ENCODE measurements around the gene RRP12.

GRCh38 chr10:97434557-97434956 lies 33.4 kb upstream of the RRP12 start:
- TF ChIP-seq TAF1 (IDR thresholded peaks at IDR 0.05; ENCODE audit: low read depth) = no peak
- no peak for TF ChIP-seq CTCF (IDR thresholded peaks at IDR 0.05; ENCODE audit: poor library complexity, severe bottlenecking)
- TF ChIP-seq POLR2AphosphoS5 (IDR thresholded peaks at IDR 0.05) = no peak
- TF ChIP-seq MXI1 (conservative IDR thresholded peaks at IDR 0.05; ENCODE audit: poor library complexity, severe bottlenecking) = no peak
- no peak for TF ChIP-seq REST (IDR thresholded peaks at IDR 0.05; ENCODE audit: borderline replicate concordance)
- no peak for TF ChIP-seq EZH2 (IDR thresholded peaks at IDR 0.05; ENCODE audit: borderline replicate concordance, insufficient read depth, low read length, poor library complexity, severe bottlenecking)

Measured in neural cell (in vitro differentiated cells).